SK-N-MC (cell line): ENCODE data around the gene CSNK1A1.

ENCODE experiments used
- EZH2 ChIP-seq: fragments of 200-600 bp; sonication (generic); IDR thresholded peaks from one replicate; pipeline ENCODE4 v1.6.1; 2017; ENCODE audit warnings: antibody characterized with exemption
- FOXP2 ChIP-seq: optimal IDR thresholded peaks from 2 replicates; pipeline ENCODE3; 2011; ENCODE audit warnings: mild to moderate bottlenecking, moderate library complexity; ENCODE audit not compliant: insufficient read depth; ENCODE audit errors: extremely low read length, control extremely low read depth
- POLR2AphosphoS5 ChIP-seq: IDR thresholded peaks from 2 replicates; pipeline ENCODE4 v1.6.1; 2012; ENCODE audit warnings: mild to moderate bottlenecking, low read depth, low read length, borderline replicate concordance

GRCh38 chr5:149581192-149581861 is 30.1 kb upstream of the CSNK1A1 start, which contains the start of gene ARHGEF37:
- TF ChIP-seq EZH2 (no peak), POLR2AphosphoS5 (no peak), FOXP2 (no peak)
